ENCODE data around the gene GUSB. TPM values are rescaled to one million over a fixed set of nuclear protein-coding genes. Genes with fewer than 3 reads are reported as not detected.
"Not testable (repeated sequence)": the region's sequence is repeated elsewhere in the genome, so short reads cannot be mapped to it uniquely, and the experiment has no call there.

Gene GUSB
- 10 to 100 TPM; 23.6 to 39.9 (median 32.5) TPM for total RNA-seq

GRCh38 chr7:65981965-65982792 is at the start of gene GUSB:
Gene GUSB, minus strand, starts transcription at chr7:65982213. Its CDS starts 30 bp downstream, at chr7:65982183.
- WGBS, 2 donors, result 5 to 13% methylated on average over 12 to 37 of the region's 62 CpGs
- peak; percentile 79 to 85 for DNase-seq (ENCODE audit: low spot score in 2 of 2)
- Histone ChIP-seq H3K27ac (peak within 1 kb of the TSS; percentile 85 to 90 (median 88)), H3K4me1 (peaks cover 0 to 30% (median 12%) of the 10 kb centered on the region in 4 donors), H3K9me3 (no peaks in the 10 kb centered on the region), H3K4me3 (peak within 1 kb of the TSS; percentile 87 to 99 (median 92)), H3K36me3 (peaks cover 0 to 30% (median 3%) of the 10 kb centered on the region in 3 donors), H3K27me3 (no peaks in the 10 kb centered on the region)
- peak in 2 of 5 experiments; percentile 18 to 37 for TF ChIP-seq CTCF (IDR thresholded peaks at IDR 0.05)
- TF ChIP-seq POLR2A (IDR thresholded peaks at IDR 0.05), result peak in 1 of 2 donors; percentile 75
- peak; percentile 91 to 94 for TF ChIP-seq EP300 (IDR thresholded peaks at IDR 0.05)

- not testable (repeated sequence) for H3K27me3 ChIP-seq; H3K9me3 ChIP-seq; DNase-seq (ENCODE audit: low spot score in 2 of 2); H3K4me1 ChIP-seq; H3K27ac ChIP-seq; H3K36me3 ChIP-seq; H3K4me3 ChIP-seq
- WGBS, 2 donors, result 59% methylated on average over 3 of the region's 3 CpGs
Measured at GRCh38 chr7:66028342-66028741, 46.3 kb upstream of the GUSB start.

GRCh38 chr7:66016131-66016461 is 34.1 kb upstream of the GUSB start:
- H3K4me1 ChIP-seq, result no peaks in the 10 kb centered on the region
- DNase-seq (ENCODE audit: low spot score in 2 of 2), result no peak
- H3K27me3 ChIP-seq, result no peaks in the 10 kb centered on the region
- H3K27ac ChIP-seq, result no peak overlapping the region
- H3K36me3 ChIP-seq, result no peaks in the 10 kb centered on the region
- TF ChIP-seq EP300 (IDR thresholded peaks at IDR 0.05) (no peak), CTCF (IDR thresholded peaks at IDR 0.05) (no peak), POLR2A (IDR thresholded peaks at IDR 0.05) (no peak)
- 49 to 53% methylated on average over 4 of the region's 4 CpGs for WGBS, 2 donors
- no peaks in the 10 kb centered on the region for H3K9me3 ChIP-seq
- no peak overlapping the region for H3K4me3 ChIP-seq

- Histone ChIP-seq H3K4me1 (no peaks in the 10 kb centered on the region), H3K36me3 (no peaks in the 10 kb centered on the region)
- no peak for DNase-seq (ENCODE audit: low spot score in 2 of 2)
Measured at GRCh38 chr7:66015440-66016130, 33.6 kb upstream of the GUSB start.

GRCh38 chr7:66013938-66014337 is 31.9 kb upstream of the GUSB start:
- no peak for DNase-seq (ENCODE audit: low spot score in 2 of 2)
- H3K27me3 ChIP-seq, result no peaks in the 10 kb centered on the region
- no peaks in the 10 kb centered on the region for H3K36me3 ChIP-seq
- H3K4me3 ChIP-seq, result no peak overlapping the region
- H3K27ac ChIP-seq, result no peak overlapping the region
- no peaks in the 10 kb centered on the region for H3K4me1 ChIP-seq
- WGBS, 2 donors, result 47 to 50% methylated on average over 5 of the region's 5 CpGs
- TF ChIP-seq POLR2A (IDR thresholded peaks at IDR 0.05) (no peak), CTCF (IDR thresholded peaks at IDR 0.05) (peak in 1 of 5 experiments; percentile 24), EP300 (IDR thresholded peaks at IDR 0.05) (no peak)
- no peaks in the 10 kb centered on the region for H3K9me3 ChIP-seq

More at GRCh38 chr7:66015440-66016130, 33.6 kb upstream of the GUSB start:
- TF ChIP-seq CTCF (IDR thresholded peaks at IDR 0.05), result no peak
- TF ChIP-seq POLR2A (IDR thresholded peaks at IDR 0.05), result no peak
- no peak for TF ChIP-seq EP300 (IDR thresholded peaks at IDR 0.05)
- H3K9me3 ChIP-seq, result no peaks in the 10 kb centered on the region
- 76 to 79% methylated on average over 8 of the region's 8 CpGs for WGBS, 2 donors
- no peak overlapping the region for H3K4me3 ChIP-seq
- H3K27ac ChIP-seq, result no peak overlapping the region
- no peaks in the 10 kb centered on the region for H3K27me3 ChIP-seq

All from tibial nerve (tissue), 4 donors.